OCI-LY3 (cell line): ENCODE measurements around the gene AKNA.

ENCODE experiments used
- EZH2phosphoT487 ChIP-seq: fragments of 200-600 bp; shearing (Covaris generic); IDR thresholded peaks from 2 replicates; pipeline ENCODE4 v1.6.1; 2018; ENCODE audit warnings: antibody characterized with exemption, mixed run types, low read depth
- TF ChIP-seq, protein P1 (sequence below): fragments of 200-600, 300-600 bp; sonication (generic); IDR thresholded peaks from 2 replicates; pipeline ENCODE4 v1.5.1; 2014; ENCODE audit warnings: antibody characterized with exemption, low read length, low read depth

DNA sequence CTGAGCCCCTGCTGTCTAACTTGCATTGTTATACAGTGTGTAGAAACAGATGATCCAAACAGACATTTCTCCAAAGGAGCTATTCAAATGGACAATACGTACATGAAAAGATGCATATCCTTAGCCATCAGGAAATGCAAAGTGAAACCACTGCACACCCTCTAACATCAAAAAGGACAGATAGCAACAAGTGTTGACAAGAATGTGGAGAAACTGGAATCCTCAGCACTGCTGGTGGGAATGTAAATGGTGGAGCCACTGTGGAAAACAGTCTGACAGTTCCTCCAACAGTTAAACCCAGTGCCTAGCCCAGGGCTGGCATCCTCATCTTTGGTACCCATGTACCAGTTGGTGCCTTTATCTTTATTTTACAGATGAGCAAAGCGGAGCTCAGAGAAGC is 49.6 kb downstream of the AKNA start:
- TF ChIP-seq, protein P1, sequence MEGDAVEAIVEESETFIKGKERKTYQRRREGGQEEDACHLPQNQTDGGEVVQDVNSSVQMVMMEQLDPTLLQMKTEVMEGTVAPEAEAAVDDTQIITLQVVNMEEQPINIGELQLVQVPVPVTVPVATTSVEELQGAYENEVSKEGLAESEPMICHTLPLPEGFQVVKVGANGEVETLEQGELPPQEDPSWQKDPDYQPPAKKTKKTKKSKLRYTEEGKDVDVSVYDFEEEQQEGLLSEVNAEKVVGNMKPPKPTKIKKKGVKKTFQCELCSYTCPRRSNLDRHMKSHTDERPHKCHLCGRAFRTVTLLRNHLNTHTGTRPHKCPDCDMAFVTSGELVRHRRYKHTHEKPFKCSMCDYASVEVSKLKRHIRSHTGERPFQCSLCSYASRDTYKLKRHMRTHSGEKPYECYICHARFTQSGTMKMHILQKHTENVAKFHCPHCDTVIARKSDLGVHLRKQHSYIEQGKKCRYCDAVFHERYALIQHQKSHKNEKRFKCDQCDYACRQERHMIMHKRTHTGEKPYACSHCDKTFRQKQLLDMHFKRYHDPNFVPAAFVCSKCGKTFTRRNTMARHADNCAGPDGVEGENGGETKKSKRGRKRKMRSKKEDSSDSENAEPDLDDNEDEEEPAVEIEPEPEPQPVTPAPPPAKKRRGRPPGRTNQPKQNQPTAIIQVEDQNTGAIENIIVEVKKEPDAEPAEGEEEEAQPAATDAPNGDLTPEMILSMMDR = no peak
- no peak for TF ChIP-seq EZH2phosphoT487
